CD14-positive monocyte (primary cell): ENCODE results near the gene VPS13A. TPM values are rescaled to one million over a fixed set of nuclear protein-coding genes. Genes with fewer than 3 reads are reported as not detected.

Source experiments
- DNase-seq, 3 donors: peaks; one replicate each; pipeline ENCODE4 v3.0.0-alpha.2; 2011 to 2022
- H2AFZ ChIP-seq: 2 replicates; pipeline ENCODE4 v1.6.0; 2012; ENCODE audit warnings: mild to moderate bottlenecking, low read depth, low read length, inconsistent platforms; ENCODE audit not compliant: insufficient read depth, poor library complexity, severe bottlenecking
- H3K27ac ChIP-seq, 2 donors: 1 replicate in 1 of 2; 2 replicates in 1 of 2; pipeline ENCODE4 v1.5.1; 2012 to 2013; ENCODE audit warnings: low read length in 2 of 2, control low read depth in 1 of 2, inconsistent platforms in 1 of 2, low read depth in 1 of 2, mild to moderate bottlenecking in 1 of 2
- H3K27me3 ChIP-seq, 2 donors: one replicate each; pipeline versions ENCODE4 v1.6.0 to v1.6.1; 2011 to 2013; ENCODE audit warnings: low read length in 2 of 2; ENCODE audit not compliant: control insufficient read depth in 2 of 2, insufficient read depth in 2 of 2
- H3K36me3 ChIP-seq, 2 donors: replicated peaks in 1 of 2; 1 replicate in 1 of 2; 2 replicates in 1 of 2; pipeline versions ENCODE4 v1.5.1 to v1.6.1; 2012 to 2013; ENCODE audit warnings: low read length in 2 of 2, control low read depth in 1 of 2, inconsistent platforms in 1 of 2, mild to moderate bottlenecking in 1 of 2; ENCODE audit not compliant: insufficient read depth in 2 of 2, control insufficient read depth in 1 of 2
- H3K4me1 ChIP-seq, 2 donors: 1 replicate in 1 of 2; 2 replicates in 1 of 2; pipeline versions ENCODE4 v1.5.1 to v1.6.1; 2012 to 2013; ENCODE audit warnings: low read length in 2 of 2, control low read depth in 1 of 2, inconsistent platforms in 1 of 2, mild to moderate bottlenecking in 1 of 2, moderate library complexity in 1 of 2; ENCODE audit not compliant: insufficient read depth in 2 of 2, control insufficient read depth in 1 of 2
- H3K4me2 ChIP-seq: replicated peaks from 2 replicates; pipeline ENCODE3; 2012; ENCODE audit warnings: low read length, moderate library complexity, mild to moderate bottlenecking; ENCODE audit not compliant: poor library complexity, severe bottlenecking; ENCODE audit errors: extremely low read depth
- H3K4me3 ChIP-seq, 3 experiments: fragments of 200-600 bp in 1 of 3; sonication (generic) in 1 of 3; replicated peaks in 1 of 3; 1 replicate in 2 of 3; 2 replicates in 1 of 3; pipeline ENCODE4 v1.5.1; 2011 to 2013; ENCODE audit warnings: low read length in 3 of 3, mild to moderate bottlenecking in 3 of 3, control low read depth in 2 of 3, low read depth in 2 of 3, inconsistent platforms in 1 of 3, moderate library complexity in 1 of 3
- H3K79me2 ChIP-seq: 2 replicates; pipeline ENCODE4 v1.6.0; 2012; ENCODE audit warnings: mild to moderate bottlenecking, control low read depth, inconsistent platforms, low read length, moderate library complexity; ENCODE audit not compliant: insufficient read depth
- H3K9ac ChIP-seq: 2 replicates; pipeline ENCODE4 v1.6.0; 2017; ENCODE audit warnings: low read length, mild to moderate bottlenecking; ENCODE audit not compliant: insufficient read depth, poor library complexity, severe bottlenecking
- H3K9me3 ChIP-seq, 2 donors: replicated peaks in 1 of 2; 1 replicate in 1 of 2; 2 replicates in 1 of 2; pipeline versions ENCODE4 v1.5.1 to v1.6.1; 2012 to 2013; ENCODE audit warnings: low read length in 2 of 2, control low read depth in 1 of 2; ENCODE audit not compliant: control insufficient read depth in 1 of 2, insufficient read depth in 1 of 2
- H4K20me1 ChIP-seq: 2 replicates; pipeline ENCODE4 v1.6.0; 2012; ENCODE audit warnings: mild to moderate bottlenecking, low read length, control low read depth, moderate library complexity; ENCODE audit not compliant: insufficient read depth
- H3K27ac Mint-ChIP-seq, 7 donors: one replicate each; pipeline ENCODE4 v1.8.0; 2020; ENCODE audit warnings: mild to moderate bottlenecking in 7 of 7, mixed read lengths in 7 of 7, moderate library complexity in 6 of 7, inconsistent platforms in 2 of 7
- H3K27me3 Mint-ChIP-seq, 3 donors: one replicate each; pipeline ENCODE4 v1.8.0; 2021 to 2022; ENCODE audit warnings: low read depth in 3 of 3, mild to moderate bottlenecking in 3 of 3, mixed read lengths in 3 of 3, moderate library complexity in 3 of 3, inconsistent platforms in 1 of 3
- H3K36me3 Mint-ChIP-seq, 2 donors: one replicate each; pipeline ENCODE4 v1.8.0; 2020; ENCODE audit warnings: mixed read lengths in 2 of 2, inconsistent platforms in 1 of 2, mild to moderate bottlenecking in 1 of 2
- H3K4me1 Mint-ChIP-seq: one replicate; pipeline ENCODE4 v1.8.0; 2020; ENCODE audit warnings: mild to moderate bottlenecking, mixed read lengths
- H3K4me3 Mint-ChIP-seq, 2 donors: one replicate each; pipeline ENCODE4 v1.8.0; 2020; ENCODE audit warnings: mild to moderate bottlenecking in 2 of 2, mixed read lengths in 2 of 2, moderate library complexity in 1 of 2
- H3K9me3 Mint-ChIP-seq, 7 donors: one replicate each; pipeline ENCODE4 v1.8.0; 2020 to 2022; ENCODE audit warnings: mixed read lengths in 7 of 7, mild to moderate bottlenecking in 6 of 7, moderate library complexity in 6 of 7, inconsistent platforms in 2 of 7
- CTCF ChIP-seq: fragments of 200-600 bp; IDR thresholded peaks from one replicate; pipeline ENCODE4 v1.8.0; 2022; ENCODE audit warnings: antibody characterized with exemption, mild to moderate bottlenecking
- WGBS: methylation state at CpG from one replicate; pipeline ENCODE4 v1.1.5; 2013; ENCODE audit warnings: missing lambda C conversion rate; ENCODE audit not compliant: insufficient coverage; 5-methylcytosine and 5-hydroxymethylcytosine counted together
- intact Hi-C, 2 donors: fragments of 100-400 bp; cut with micrococcal nuclease; formaldehyde crosslinking; loops; one replicate each; pipeline versions ENCODE4 v1.15.0 to v1.15.1; 2023
- polyA plus RNA-seq, 3 donors: library from polyadenylated mRNA; depleted of rRNA in 1 of 3; unstranded in 2 of 3; stranded (reverse) in 1 of 3; fragments of 300-500 nt in 2 of 3; fragments of >200 nt in 1 of 3; fragmentation: Illumina TruSeq in 2 of 3; gene quantifications; 1 replicate in 2 of 3; 2 replicates in 1 of 3; pipeline ENCODE4 v1.2.3, GENCODE V29; 2012 to 2021

Gene VPS13A
- polyA plus RNA-seq, 3 donors, result 0.27 to 1.8 (median 1.1) TPM

- H3K27ac Mint-ChIP-seq, result peak overlapping the region in 6 of 7 donors; percentile 14 to 77 (median 46)
- peak overlapping the region in 1 of 2 donors; percentile 63 for H3K27ac ChIP-seq
- H3K4me2 ChIP-seq, result peak overlapping the region; percentile 83
- H3K4me3 ChIP-seq, result peak overlapping the region; percentile 41 to 83 (median 83)
- H3K36me3 ChIP-seq, result no peaks in the 10 kb centered on the region
- H3K9me3 Mint-ChIP-seq, result no peaks in the 10 kb centered on the region
- peaks cover 24% of the 10 kb centered on the region for H3K4me1 Mint-ChIP-seq
- peak overlapping the region; percentile 75 for H3K9ac ChIP-seq
- DNase-seq, result peak in 2 of 3 donors; percentile 27 to 71
- peaks cover 10% of the 10 kb centered on the region for H3K79me2 ChIP-seq
- no peaks in the 10 kb centered on the region for H4K20me1 ChIP-seq
- no peaks in the 10 kb centered on the region for H3K9me3 ChIP-seq
- intact Hi-C loops, result no loop called here
- H3K27me3 ChIP-seq, result peaks cover 4 to 19% of the 10 kb centered on the region in 2 donors
- H2AFZ ChIP-seq, result peak overlapping the region; percentile 94
- H3K4me1 ChIP-seq, result peaks cover 20 to 25% of the 10 kb centered on the region in 2 donors
- H3K27me3 Mint-ChIP-seq, result peaks cover 2 to 20% (median 11%) of the 10 kb centered on the region in 3 donors
- peaks cover 0 to 2% of the 10 kb centered on the region in 2 donors for H3K36me3 Mint-ChIP-seq
- WGBS, result 0% methylated on average over 52 of the region's 57 CpGs
- TF ChIP-seq CTCF, result no peak
- peak overlapping the region; percentile 93 to 95 for H3K4me3 Mint-ChIP-seq
These were observed 810 bp downstream of the VPS13A start for GRCh38 chr9:77177894-77178794.

GRCh38 chr9:77180056-77180455, 2.7 kb downstream of the VPS13A start:
- peaks cover 0 to 2% (median under 1%) of the 10 kb centered on the region in 7 donors for H3K9me3 Mint-ChIP-seq
- Histone ChIP-seq H3K36me3 (no peaks in the 10 kb centered on the region), H3K27ac (no peak overlapping the region), H3K9me3 (no peaks in the 10 kb centered on the region), H3K27me3 (peaks cover 4 to 16% of the 10 kb centered on the region in 2 donors), H3K4me2 (no peak overlapping the region), H3K79me2 (peaks cover 15% of the 10 kb centered on the region), H2AFZ (no peak overlapping the region), H4K20me1 (no peaks in the 10 kb centered on the region), H3K9ac (no peak overlapping the region), H3K4me1 (peaks cover 20 to 25% of the 10 kb centered on the region in 2 donors), H3K4me3 (no peak overlapping the region)
- H3K27ac Mint-ChIP-seq, result no peak overlapping the region
- H3K4me3 Mint-ChIP-seq, result no peak overlapping the region
- TF ChIP-seq CTCF, result no peak
- intact Hi-C loops, result no loop called here
- peaks cover 0 to 2% of the 10 kb centered on the region in 2 donors for H3K36me3 Mint-ChIP-seq
- peaks cover 24% of the 10 kb centered on the region for H3K4me1 Mint-ChIP-seq
- peaks cover 2 to 15% (median 8%) of the 10 kb centered on the region in 3 donors for H3K27me3 Mint-ChIP-seq
- no peak for DNase-seq
